Measurements from ENCODE around the gene PRDM1.

- TF ChIP-seq POLR2AphosphoS5 (IDR thresholded peaks at IDR 0.05; ENCODE audit: borderline replicate concordance, low read depth, low read length) = no peak
- TF ChIP-seq EZH2 (IDR thresholded peaks at IDR 0.05) = no peak
Observed at GRCh38 chr6:106082735-106083398, 3.3 kb upstream of the PRDM1 start.
